Stomach (tissue), 4 donors: ENCODE results near the gene TC2N.

ENCODE experiments used
- CTCF ChIP-seq, 7 experiments: fragments of 450-650 bp in 4 of 7; fragments of 200-600 bp in 3 of 7; sonication (generic) in 3 of 7; IDR thresholded peaks; one replicate each; pipeline ENCODE4 v1.5.1; 2016 to 2019; ENCODE audit warnings: antibody characterized with exemption in 7 of 7, control low read depth in 2 of 7, mild to moderate bottlenecking in 1 of 7
- POLR2A ChIP-seq, 4 donors: fragments of 450-650 bp; IDR thresholded peaks; one replicate each; pipeline ENCODE4 v1.6.1; 2016; ENCODE audit warnings: antibody characterized with exemption in 4 of 4, control low read depth in 2 of 4, mild to moderate bottlenecking in 1 of 4, moderate library complexity in 1 of 4
- POLR2AphosphoS5 ChIP-seq, 3 donors: sonication (generic); formaldehyde crosslinking; IDR thresholded peaks; one replicate each; pipeline ENCODE4 v1.6.1; 2016; ENCODE audit warnings: antibody characterized with exemption in 3 of 3

GRCh38 chr14:91866061-91866460, 1.3 kb downstream of the TC2N start:
- TF ChIP-seq POLR2A (IDR thresholded peaks at IDR 0.05) (no peak), POLR2AphosphoS5 (IDR thresholded peaks at IDR 0.05) (no peak), CTCF (IDR thresholded peaks at IDR 0.05) (no peak)
